GM23338 (cell line): ENCODE data around the gene C1orf146.

Experiments used
- EZH2 ChIP-seq: fragments of 200-600 bp; sonication (generic); IDR thresholded peaks from one replicate; pipeline ENCODE4 v1.8.0; 2017; ENCODE audit warnings: antibody characterized with exemption, mild to moderate bottlenecking, low read depth; ENCODE audit not compliant: unreplicated experiment
- TF ChIP-seq, protein P1 (sequence below), 2 experiments: fragments of 200-600 bp in 1 of 2; sonication (generic) in 1 of 2; conservative IDR thresholded peaks; 2 replicates each; pipeline versions ENCODE4 v1.5.1 to v1.6.1; 2016 to 2017; ENCODE audit warnings: antibody characterized with exemption in 2 of 2, low read depth in 2 of 2, mild to moderate bottlenecking in 2 of 2, moderate library complexity in 1 of 2

DNA sequence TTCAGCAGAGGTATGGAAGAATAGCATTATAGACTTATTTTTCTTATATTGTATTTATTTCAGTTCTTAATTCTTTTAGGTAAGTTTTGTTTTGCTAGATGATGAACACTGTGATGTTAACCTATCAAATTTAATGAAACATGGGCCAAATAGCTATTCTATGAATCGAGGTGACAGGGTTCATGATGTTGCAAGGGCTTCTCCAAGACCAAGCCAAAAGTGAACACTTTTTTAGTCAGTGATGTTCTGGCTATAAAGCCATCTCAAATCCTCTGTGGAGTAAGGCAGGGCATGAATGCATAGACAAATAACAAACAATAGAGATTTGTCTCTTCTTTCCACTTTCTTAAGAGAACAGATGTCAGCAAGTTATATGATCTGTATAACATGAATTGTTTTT is 26.7 kb downstream of the C1orf146 start:
- TF ChIP-seq EZH2: no peak
- TF ChIP-seq, protein P1, sequence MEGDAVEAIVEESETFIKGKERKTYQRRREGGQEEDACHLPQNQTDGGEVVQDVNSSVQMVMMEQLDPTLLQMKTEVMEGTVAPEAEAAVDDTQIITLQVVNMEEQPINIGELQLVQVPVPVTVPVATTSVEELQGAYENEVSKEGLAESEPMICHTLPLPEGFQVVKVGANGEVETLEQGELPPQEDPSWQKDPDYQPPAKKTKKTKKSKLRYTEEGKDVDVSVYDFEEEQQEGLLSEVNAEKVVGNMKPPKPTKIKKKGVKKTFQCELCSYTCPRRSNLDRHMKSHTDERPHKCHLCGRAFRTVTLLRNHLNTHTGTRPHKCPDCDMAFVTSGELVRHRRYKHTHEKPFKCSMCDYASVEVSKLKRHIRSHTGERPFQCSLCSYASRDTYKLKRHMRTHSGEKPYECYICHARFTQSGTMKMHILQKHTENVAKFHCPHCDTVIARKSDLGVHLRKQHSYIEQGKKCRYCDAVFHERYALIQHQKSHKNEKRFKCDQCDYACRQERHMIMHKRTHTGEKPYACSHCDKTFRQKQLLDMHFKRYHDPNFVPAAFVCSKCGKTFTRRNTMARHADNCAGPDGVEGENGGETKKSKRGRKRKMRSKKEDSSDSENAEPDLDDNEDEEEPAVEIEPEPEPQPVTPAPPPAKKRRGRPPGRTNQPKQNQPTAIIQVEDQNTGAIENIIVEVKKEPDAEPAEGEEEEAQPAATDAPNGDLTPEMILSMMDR (conservative IDR thresholded peaks at IDR 0.05; ENCODE audit: low read depth in 2 of 2): no peak
